ENCODE measurements around the gene ZMIZ2.
"Not testable (repeated sequence)": the region's sequence is repeated elsewhere in the genome, so short reads cannot be mapped to it uniquely, and the experiment has no call there.

DNA sequence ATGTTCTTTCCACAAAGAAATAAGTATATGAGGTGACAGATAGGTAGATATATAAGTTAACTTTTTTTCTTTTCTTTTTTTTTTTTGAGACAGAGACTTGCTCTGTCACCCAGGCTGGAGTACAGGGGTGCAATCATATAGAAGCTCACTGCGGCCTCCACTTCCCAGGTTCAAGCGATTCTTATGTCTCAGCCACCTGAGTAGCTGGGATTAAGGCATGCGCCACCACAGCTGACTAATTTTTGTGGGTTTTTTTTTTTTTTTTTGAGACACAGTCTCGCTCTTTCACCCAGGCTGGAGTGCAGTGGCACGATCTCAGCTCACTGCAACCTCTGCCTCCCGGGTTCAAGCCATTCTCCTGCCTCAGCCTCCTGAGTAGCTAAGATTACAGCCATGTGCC is 15.7 kb upstream of the ZMIZ2 start:
- TF ChIP-seq, protein P1, sequence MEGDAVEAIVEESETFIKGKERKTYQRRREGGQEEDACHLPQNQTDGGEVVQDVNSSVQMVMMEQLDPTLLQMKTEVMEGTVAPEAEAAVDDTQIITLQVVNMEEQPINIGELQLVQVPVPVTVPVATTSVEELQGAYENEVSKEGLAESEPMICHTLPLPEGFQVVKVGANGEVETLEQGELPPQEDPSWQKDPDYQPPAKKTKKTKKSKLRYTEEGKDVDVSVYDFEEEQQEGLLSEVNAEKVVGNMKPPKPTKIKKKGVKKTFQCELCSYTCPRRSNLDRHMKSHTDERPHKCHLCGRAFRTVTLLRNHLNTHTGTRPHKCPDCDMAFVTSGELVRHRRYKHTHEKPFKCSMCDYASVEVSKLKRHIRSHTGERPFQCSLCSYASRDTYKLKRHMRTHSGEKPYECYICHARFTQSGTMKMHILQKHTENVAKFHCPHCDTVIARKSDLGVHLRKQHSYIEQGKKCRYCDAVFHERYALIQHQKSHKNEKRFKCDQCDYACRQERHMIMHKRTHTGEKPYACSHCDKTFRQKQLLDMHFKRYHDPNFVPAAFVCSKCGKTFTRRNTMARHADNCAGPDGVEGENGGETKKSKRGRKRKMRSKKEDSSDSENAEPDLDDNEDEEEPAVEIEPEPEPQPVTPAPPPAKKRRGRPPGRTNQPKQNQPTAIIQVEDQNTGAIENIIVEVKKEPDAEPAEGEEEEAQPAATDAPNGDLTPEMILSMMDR (conservative IDR thresholded peaks at IDR 0.05 in 1 of 2, IDR thresholded peaks at IDR 0.05 in 1 of 2; ENCODE audit: extremely low read depth in 1 of 2, insufficient read depth in 1 of 2, low read depth in 1 of 2, low read length in 2 of 2), result not testable (repeated sequence)
- TF ChIP-seq EZH2 (IDR thresholded peaks at IDR 0.05; ENCODE audit: borderline replicate concordance, low read length), result not testable (repeated sequence)
